ENCODE data around the gene XKR3. TPM values are rescaled to one million over a fixed set of nuclear protein-coding genes. Genes with fewer than 3 reads are reported as not detected.

XKR3 gene
- total and polyA plus RNA-seq, 2 of the 8 experiments (the other 6 are each of a cell fraction or from before 2014, with no cell fraction given) = 0.17 TPM; not detected in 1

GRCh38 chr22:16829985-16830384, 4.8 kb upstream of the XKR3 start:
- CTCF ChIA-PET (ENCODE audit: partially characterized antibody) = no interaction called here
- H2BK120ac ChIP-seq (replicated peaks; ENCODE audit: low read depth, low read length) = no peak overlapping the region
- H3K14ac ChIP-seq (ENCODE audit: insufficient read length) = no peak overlapping the region

More at GRCh38 chr22:16829985-16830384, 4.8 kb upstream of the XKR3 start:
- Histone ChIP-seq H3K23me2 (ENCODE audit: low read depth, low read length) (no peaks in the 10 kb centered on the region), H3K36me3 (ENCODE audit: control insufficient read depth in 2 of 4, insufficient read depth in 4 of 4, low read length in 3 of 4) (no peaks in the 10 kb centered on the region), H4K5ac (ENCODE audit: insufficient read length, low read depth, low read length) (no peak overlapping the region), H4K8ac (ENCODE audit: extremely low read depth, insufficient read depth, low read length) (no peak overlapping the region), H3K9me3 (ENCODE audit: insufficient read depth in 2 of 2, low read depth in 1 of 2, low read length in 1 of 2) (no peaks in the 10 kb centered on the region), H3K27me3 (replicated peaks in 1 of 4; ENCODE audit: control insufficient read depth in 3 of 4, extremely low read depth in 1 of 4, insufficient read depth in 3 of 4, low read length in 3 of 4) (no peaks in the 10 kb centered on the region; a peak in 1 of 7 replicates), H2BK5ac (ENCODE audit: low read depth, low read length) (no peak overlapping the region), H3K56ac (replicated peaks; ENCODE audit: insufficient read length, low read depth, low read length) (no peak overlapping the region), H3K23ac (ENCODE audit: insufficient read length) (no peak overlapping the region), H3K4me2 (ENCODE audit: insufficient read depth in 1 of 2, low read depth in 2 of 2, low read length in 2 of 2) (no peak overlapping the region), H2AFZ (ENCODE audit: low read length) (no peak overlapping the region), H4K20me1 (replicated peaks in 1 of 2; ENCODE audit: control insufficient read depth in 1 of 2, insufficient read depth in 2 of 2, low read length in 2 of 2) (no peaks in the 10 kb centered on the region), H3K79me2 (ENCODE audit: control insufficient read depth in 1 of 2, insufficient read depth in 2 of 2, low read length in 2 of 2) (no peaks in the 10 kb centered on the region), H3K9ac (replicated peaks in 1 of 4; ENCODE audit: extremely low read depth in 1 of 4, low read depth in 3 of 4, low read length in 3 of 4) (no peak overlapping the region), H3K4ac (replicated peaks; ENCODE audit: insufficient read length, low read depth, low read length) (no peak overlapping the region), H3K18ac (ENCODE audit: extremely low read depth, low read length) (no peak overlapping the region), H4K91ac (replicated peaks; ENCODE audit: insufficient read length, low read length) (no peak overlapping the region), H3K4me3 (ENCODE audit: extremely low read depth in 1 of 4, insufficient read depth in 2 of 4, low read depth in 3 of 4, low read length in 4 of 4) (no peak overlapping the region), H2AK5ac (ENCODE audit: low read depth, low read length) (no peak overlapping the region), H3K4me1 (replicated peaks in 1 of 4; ENCODE audit: control insufficient read depth in 3 of 4, insufficient read depth in 4 of 4, low read length in 3 of 4) (peaks cover 0 to 5% (median 4%) of the 10 kb centered on the region in 4 experiments; a peak in 5 of 7 replicates), H3K27ac (ENCODE audit: low read depth, low read length) (no peak overlapping the region), H3K79me1 (ENCODE audit: low read depth, low read length) (no peaks in the 10 kb centered on the region), H2BK20ac (ENCODE audit: low read length) (no peak overlapping the region), H2BK12ac (ENCODE audit: low read depth, low read length) (no peak overlapping the region), H2BK15ac (ENCODE audit: low read length) (no peak overlapping the region)
- POLR2A ChIA-PET (ENCODE audit: partially characterized antibody) = no interaction called here
- DNase-seq (ENCODE audit: low read depth in 1 of 2, low spot score in 2 of 2) = no peak
- TF ChIP-seq SUZ12 (IDR thresholded peaks at IDR 0.05; ENCODE audit: low read length) (no peak), BRCA1 (IDR thresholded peaks at IDR 0.05; ENCODE audit: low read depth, low read length) (no peak), ATF2 (IDR thresholded peaks at IDR 0.05; ENCODE audit: low read length) (no peak)
- FAIRE-seq = no peak
- WGBS, 2 experiments (ENCODE audit: extremely low coverage in 1 of 2, insufficient coverage in 1 of 2, insufficient read length in 1 of 2, insufficient replicate concordance in 2 of 2, low coverage in 1 of 2, low lambda C conversion rate in 2 of 2, missing lambda C conversion rate in 1 of 2) = 98% methylated on average over 3 of the region's 3 CpGs; no CpG with 5 or more reads in 1 of the 2 experiments
